H1 (cell line): ENCODE data around the gene HSD17B2. TPM values are rescaled to one million over a fixed set of nuclear protein-coding genes. Genes with fewer than 3 reads are reported as not detected.

Experiments
- HDAC6 ChIP-seq: IDR thresholded peaks from one replicate; pipeline ENCODE4 v1.7.1; 2012; ENCODE audit warnings: low read depth, mild to moderate bottlenecking, inconsistent platforms, low read length, moderate library complexity
- polyA plus RNA-seq, 7 experiments: library from polyadenylated mRNA; depleted of rRNA in 3 of 7; stranded (reverse) in 5 of 7; unstranded in 2 of 7; fragments of >200 nt in 5 of 7; fragments of 200-250 nt in 2 of 7; gene quantifications; 1 replicate in 5 of 7; 2 replicates in 1 of 7; 4 replicates in 1 of 7; pipeline versions ENCODE4 v1.2.1 to v1.2.3, GENCODE V29; 2011 to 2013; ENCODE audit warnings: missing spikeins in 2 of 7, mixed read lengths in 2 of 7
- total RNA-seq: library from RNA; stranded (reverse); fragmentation: NEBNext Ultra II Directional; extraction: Animal tissue kit (Norgen Biotek cat#: 25700); gene quantifications from 2 replicates; pipeline ENCODE4 v1.2.1, GENCODE V29; 2021

HSD17B2 gene
- total and polyA plus RNA-seq, 2 of the 8 experiments (the other 6 are each of a cell fraction or from before 2014, with no cell fraction given) = not detected

DNA sequence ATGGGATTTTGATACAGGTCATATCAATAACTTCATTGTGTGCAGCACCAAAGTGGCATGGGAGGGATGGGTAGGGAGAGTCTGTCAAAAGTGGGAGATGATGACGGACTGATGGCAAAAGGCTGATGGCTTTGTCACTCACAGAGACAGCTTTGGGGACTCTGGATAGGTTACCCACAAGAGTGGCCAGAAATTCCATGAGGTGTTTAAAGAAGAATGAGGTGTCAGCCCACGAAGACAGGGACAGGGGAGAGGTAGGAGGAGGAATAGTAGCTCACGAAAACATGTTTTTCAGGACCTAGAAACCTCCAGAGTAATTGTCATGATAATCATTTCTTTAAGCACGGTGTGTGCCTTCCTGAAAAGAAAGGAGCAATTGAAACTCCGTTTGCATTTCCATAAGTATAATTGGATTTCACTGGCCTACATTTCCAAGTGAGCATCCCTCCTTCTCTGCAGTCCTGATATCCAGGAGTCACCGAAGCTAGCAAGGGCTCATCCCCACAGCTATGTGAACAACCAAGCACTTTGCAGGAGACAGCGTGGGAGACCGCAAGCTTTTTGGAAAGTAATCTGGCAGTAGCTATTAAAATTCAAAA lies 60.0 kb downstream of the HSD17B2 start (continued):
- TF ChIP-seq HDAC6 = no peak
